Measurements from ENCODE around the gene MERTK.

- TF ChIP-seq POLR2A (IDR thresholded peaks at IDR 0.05) (no peak), EP300 (IDR thresholded peaks at IDR 0.05; ENCODE audit: low read depth) (no peak)
- TF ChIP-seq, protein P1, sequence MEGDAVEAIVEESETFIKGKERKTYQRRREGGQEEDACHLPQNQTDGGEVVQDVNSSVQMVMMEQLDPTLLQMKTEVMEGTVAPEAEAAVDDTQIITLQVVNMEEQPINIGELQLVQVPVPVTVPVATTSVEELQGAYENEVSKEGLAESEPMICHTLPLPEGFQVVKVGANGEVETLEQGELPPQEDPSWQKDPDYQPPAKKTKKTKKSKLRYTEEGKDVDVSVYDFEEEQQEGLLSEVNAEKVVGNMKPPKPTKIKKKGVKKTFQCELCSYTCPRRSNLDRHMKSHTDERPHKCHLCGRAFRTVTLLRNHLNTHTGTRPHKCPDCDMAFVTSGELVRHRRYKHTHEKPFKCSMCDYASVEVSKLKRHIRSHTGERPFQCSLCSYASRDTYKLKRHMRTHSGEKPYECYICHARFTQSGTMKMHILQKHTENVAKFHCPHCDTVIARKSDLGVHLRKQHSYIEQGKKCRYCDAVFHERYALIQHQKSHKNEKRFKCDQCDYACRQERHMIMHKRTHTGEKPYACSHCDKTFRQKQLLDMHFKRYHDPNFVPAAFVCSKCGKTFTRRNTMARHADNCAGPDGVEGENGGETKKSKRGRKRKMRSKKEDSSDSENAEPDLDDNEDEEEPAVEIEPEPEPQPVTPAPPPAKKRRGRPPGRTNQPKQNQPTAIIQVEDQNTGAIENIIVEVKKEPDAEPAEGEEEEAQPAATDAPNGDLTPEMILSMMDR (IDR thresholded peaks at IDR 0.05) = no peak
These were observed 5.6 kb downstream of the MERTK start for GRCh38 chr2:111903930-111904439.
